ENCODE data around the gene SMC3.
"Not testable (repeated sequence)": the region's sequence is repeated elsewhere in the genome, so short reads cannot be mapped to it uniquely, and the experiment has no call there.

The SMC3 gene

DNA sequence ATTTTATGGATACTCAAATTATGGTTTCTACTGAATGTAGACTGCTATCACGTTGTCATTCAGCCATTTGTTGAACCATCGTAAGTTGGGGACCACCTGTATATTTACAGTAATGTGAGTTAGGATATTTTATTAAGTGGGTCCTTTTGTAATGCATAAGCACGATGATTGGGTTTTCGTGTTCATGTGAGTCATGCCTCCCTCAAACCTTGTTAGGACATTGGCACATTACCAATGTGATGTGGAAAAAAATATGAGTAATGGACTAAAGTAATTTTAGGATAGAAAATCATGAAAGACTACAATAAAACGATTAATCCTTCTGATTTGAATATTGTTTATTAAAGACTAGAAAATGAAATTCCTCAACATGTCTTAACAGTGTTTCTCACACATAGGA is 8.7 kb downstream of the SMC3 start:
- DNase-seq (ENCODE audit: low read depth in 2 of 2): peak; percentile 43 to 54

DNA sequence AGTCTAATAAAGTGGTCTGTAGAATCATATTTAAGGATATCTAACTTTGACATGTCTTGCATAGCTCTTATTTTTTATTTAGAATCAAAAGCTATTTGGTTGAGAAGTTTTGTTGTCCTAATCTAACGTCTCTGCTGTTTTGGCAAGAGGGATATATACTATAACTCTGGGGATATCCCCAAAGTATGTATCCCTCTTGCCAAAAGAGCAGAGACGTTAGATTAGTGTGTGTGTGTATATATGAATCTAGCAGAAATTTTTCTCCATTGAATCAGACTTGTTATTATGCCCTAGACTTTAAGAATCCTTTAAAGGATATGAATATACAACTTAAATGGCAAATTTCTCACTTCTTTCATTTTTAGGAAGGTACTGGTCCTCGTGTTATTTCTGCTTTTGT is 9.6 kb downstream of the SMC3 start:
- peak in 1 of 2 experiments; percentile 3 for DNase-seq (ENCODE audit: low read depth in 2 of 2)

DNA sequence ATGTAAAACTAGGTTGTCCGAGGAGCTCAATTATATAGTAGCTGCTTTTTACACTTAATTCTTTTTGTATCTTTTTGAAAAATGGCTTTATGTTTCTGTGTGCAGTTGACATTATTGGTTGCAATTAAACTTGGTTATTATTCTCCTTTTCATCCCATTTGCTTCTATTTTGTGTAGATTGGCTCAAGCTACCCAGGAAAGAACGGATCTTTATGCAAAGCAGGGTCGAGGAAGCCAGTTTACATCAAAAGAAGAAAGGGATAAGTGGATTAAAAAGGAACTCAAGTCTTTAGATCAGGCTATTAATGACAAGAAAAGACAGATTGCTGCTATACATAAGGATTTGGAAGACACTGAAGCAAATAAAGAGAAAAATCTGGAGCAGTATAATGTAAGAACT is 16.5 kb downstream of the SMC3 start:
- DNase-seq (ENCODE audit: low read depth in 2 of 2): no peak

GRCh38 chr10:110591760-110592159 is 24.3 kb downstream of the SMC3 start:
- no peak for DNase-seq (ENCODE audit: low read depth in 2 of 2)

GRCh38 chr10:110597476-110597875 is 30.0 kb downstream of the SMC3 start:
- no peak for DNase-seq (ENCODE audit: low read depth in 2 of 2)

- DNase-seq (ENCODE audit: low read depth in 2 of 2): peak in 1 of 2 experiments; percentile 37
Observed at GRCh38 chr10:110600487-110601101, 33.1 kb downstream of the SMC3 start.

- DNase-seq (ENCODE audit: low read depth in 2 of 2): peak; percentile 34 to 37
Observed at GRCh38 chr10:110601581-110601980, 34.1 kb downstream of the SMC3 start.

DNA sequence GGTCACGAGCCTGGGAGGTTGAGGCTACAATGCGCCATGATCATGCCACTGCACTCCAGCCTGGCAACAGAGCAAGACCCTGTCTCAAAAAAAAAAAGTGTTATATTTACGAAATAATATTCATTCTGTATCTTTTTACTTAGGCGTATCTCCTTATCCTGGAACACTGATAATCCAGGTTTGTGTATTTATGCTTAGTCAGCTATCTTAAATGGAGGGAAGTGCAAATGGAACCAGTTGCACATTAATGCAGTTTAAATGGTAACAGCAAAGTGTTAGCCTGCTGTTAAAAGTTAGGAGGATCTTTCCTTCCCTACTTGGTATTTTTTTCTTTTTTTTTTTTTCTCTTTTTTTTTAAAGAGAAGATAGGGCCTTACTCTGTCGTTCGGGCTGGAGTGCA is 40.6 kb downstream of the SMC3 start:
- DNase-seq (ENCODE audit: low read depth in 2 of 2): no peak

GRCh38 chr10:110609605-110610004 is 42.1 kb downstream of the SMC3 start:
- no peak for DNase-seq (ENCODE audit: low read depth in 2 of 2)

DNA sequence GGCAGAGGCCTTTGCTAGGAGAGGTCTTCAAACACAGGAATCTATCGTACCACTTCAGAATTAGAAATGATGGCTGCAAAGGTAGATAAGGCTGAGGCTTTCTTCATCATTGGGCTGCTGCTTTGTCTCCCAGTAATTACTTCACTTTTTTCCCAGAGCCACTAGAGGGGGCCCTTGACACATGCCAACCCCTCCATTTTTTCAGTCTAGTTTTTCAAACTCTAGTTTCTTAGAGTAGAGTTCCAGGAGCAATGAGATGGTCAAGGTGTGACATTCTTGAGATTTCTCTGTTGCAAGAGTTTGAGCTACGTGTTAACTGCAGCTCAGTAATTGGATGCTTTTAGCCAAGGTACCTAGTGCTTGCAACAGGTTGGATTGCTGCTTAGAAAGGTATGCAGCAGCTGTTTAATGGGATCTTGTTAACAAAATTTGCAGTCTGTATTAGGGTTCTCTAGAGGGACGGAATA is 42.8 kb downstream of the SMC3 start:
- peak; percentile 11 to 14 for DNase-seq (ENCODE audit: low read depth in 2 of 2)

- DNase-seq (ENCODE audit: low read depth in 2 of 2): not testable (repeated sequence)
Observed at GRCh38 chr10:110610781-110611180, 43.3 kb downstream of the SMC3 start.

GRCh38 chr10:110612087-110612486 is 44.6 kb downstream of the SMC3 start:
- no peak for DNase-seq (ENCODE audit: low read depth in 2 of 2)

GRCh38 chr10:110612629-110613028 is 45.1 kb downstream of the SMC3 start:
- no peak for DNase-seq (ENCODE audit: low read depth in 2 of 2)

DNA sequence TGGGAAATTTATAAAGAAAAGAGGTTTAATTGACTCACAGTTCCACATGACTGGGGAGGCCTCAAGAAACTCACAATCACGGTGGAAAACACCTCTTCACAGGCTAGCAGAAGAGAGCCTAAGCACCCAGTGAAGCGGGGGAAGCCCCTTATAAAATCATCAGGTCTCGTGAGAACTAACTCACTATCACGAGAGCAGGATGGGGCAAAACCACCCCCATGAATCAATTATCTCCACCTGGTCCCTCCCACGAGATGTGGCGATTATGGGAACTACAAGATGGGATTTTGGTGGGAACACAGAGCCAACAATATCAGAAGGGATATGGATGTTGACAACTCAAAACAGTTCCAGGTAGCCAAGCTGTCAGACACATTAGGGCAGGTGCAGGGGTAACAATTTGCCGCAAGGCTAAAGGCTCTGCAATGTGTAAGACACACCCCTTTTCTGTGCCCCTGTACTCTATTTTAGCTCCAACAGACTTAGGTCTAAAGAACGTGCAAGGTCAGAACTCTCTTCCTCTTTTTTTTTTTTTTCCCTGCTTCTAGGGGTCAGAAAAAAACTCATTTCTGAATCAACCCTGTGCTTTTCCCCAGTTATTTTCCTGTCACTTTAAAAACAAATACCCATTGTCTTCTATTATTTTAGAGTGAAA is 46.0 kb downstream of the SMC3 start:
- no peak for DNase-seq (ENCODE audit: low read depth in 2 of 2)

- no peak for DNase-seq (ENCODE audit: low read depth in 2 of 2)
Observed at GRCh38 chr10:110613996-110614495, 46.6 kb downstream of the SMC3 start.

- DNase-seq (ENCODE audit: low read depth in 2 of 2): no peak
Observed at GRCh38 chr10:110615057-110615747, 47.7 kb downstream of the SMC3 start.

DNA sequence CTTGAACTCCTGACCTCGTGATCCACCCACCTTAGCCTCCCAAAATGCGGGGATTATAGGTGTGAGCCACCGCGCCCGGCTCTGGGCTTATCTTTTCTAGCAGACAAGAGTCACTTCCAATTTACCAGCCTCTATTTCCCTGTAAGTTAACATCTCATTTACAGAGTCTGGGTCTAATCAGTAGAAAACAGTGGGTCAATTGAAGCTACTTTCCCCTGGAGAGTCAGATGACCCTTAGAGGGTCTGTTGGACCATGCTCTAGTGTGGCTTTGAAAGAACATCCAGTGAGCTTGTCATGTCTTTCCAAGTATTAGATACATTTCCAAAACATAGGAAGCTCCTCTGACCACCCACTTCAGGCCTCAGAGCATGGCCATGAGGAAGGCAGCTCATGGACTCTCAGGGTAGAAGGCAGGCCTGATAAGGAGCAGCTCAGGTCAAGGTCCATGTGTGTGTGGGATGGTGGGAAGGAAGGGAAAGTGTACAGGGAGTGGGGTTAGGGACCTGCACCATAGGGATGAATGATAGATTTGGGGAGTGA is 49.1 kb downstream of the SMC3 start:
- DNase-seq (ENCODE audit: low read depth in 2 of 2): no peak

DNA sequence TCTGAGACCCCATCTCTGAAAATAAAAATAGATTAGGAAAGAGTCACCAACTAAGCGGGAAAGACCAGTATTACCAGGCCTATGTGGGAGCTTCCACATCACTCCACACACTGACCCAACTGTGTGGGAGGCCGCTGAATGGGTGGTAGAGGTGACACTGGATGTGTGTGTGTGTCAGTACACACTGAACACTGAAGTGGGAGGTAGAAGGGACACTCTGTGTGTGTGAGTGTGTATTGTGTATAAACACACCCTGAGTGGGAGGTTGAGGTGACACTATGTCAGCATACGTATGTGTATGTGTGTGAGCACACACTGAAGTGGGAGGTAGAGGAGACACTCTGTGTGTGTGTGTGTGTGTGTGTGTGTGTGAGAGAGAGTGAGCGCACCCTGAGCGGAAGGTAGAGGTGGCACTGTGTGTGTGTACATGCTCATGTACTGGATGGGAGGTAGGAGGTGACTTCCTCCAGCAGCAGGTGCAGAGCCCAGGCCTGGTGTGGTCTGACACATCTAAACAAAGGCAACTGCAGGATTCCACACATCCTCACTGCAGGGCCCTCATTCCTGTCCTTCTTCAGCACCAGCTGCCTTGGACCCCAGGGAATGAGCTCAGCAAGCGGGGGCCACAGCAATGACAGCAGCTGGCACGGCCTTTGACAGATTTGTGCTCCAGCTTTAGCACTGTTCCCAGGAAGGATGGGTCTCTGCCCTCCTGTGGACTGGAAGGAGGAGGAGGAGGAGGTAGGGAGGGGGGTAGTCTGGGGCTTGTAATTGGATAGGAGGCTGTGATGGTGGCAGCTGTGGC is 50.1 kb downstream of the SMC3 start:
- no peak for DNase-seq (ENCODE audit: low read depth in 2 of 2)

DNA sequence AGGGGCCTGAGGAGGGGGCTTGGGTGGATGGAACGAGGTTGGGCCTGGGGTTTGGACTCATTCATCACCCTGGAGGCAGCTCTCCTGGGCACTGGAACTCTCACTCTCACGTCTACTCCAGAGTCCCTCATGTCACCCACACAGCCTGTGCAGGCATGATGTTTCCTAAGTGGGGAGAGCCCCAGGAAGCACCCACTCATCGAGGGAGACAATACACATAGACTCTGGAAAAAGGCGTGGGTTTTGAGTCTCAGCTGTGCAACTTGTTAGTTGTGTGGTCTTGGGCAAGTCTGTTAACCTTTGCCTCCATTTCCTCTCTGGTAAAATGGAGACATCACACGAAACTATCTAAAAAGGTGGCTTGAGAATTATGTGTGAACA is 50.7 kb downstream of the SMC3 start:
- DNase-seq (ENCODE audit: low read depth in 2 of 2): no peak

- DNase-seq (ENCODE audit: low read depth in 2 of 2): no peak
Observed at GRCh38 chr10:110619514-110620397, 52.3 kb downstream of the SMC3 start.

DNA sequence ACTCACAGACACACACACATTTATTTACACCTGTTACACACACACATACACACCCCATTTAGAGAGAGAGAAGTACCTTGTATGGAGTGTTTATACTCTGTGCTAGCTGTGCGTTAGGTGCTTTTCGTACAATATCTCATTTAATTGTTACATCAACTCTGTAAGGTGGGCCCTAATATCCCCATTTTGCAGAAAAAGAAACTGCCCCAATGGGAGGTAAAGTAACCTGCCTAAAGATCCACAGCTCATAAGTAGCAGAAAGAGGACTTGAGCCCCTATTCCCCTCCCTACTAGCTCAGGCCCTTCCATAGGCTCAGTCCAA is 52.9 kb downstream of the SMC3 start:
- no peak for DNase-seq (ENCODE audit: low read depth in 2 of 2)

Measured in fibroblast of skin of left quadriceps (primary cell).